HAP-1 (cell line): ENCODE data around the gene TIMM13.

ENCODE experiments used
- DNase-seq, 2 experiments: peaks; one replicate each; pipeline ENCODE4 v3.0.0-alpha.2; 2016 to 2020; ENCODE audit warnings: low spot score in 2 of 2
- H3K27me3 ChIP-seq: fragments of 250-450 bp; sonication (Bioruptor Pico); 2 replicates; pipeline ENCODE4 v1.5.1; 2020; ENCODE audit warnings: low read depth, mild to moderate bottlenecking, moderate library complexity
- H3K36me3 ChIP-seq: fragments of 250-450 bp; sonication (Bioruptor Pico); replicated peaks from 2 replicates; pipeline ENCODE4 v1.5.1; 2020; ENCODE audit warnings: mild to moderate bottlenecking
- H3K4me1 ChIP-seq: fragments of 250-450 bp; sonication (Bioruptor Pico); 2 replicates; pipeline ENCODE4 v1.5.1; 2020; ENCODE audit warnings: mild to moderate bottlenecking
- H3K4me3 ChIP-seq: fragments of 250-450 bp; sonication (Bioruptor Pico); 2 replicates; pipeline ENCODE4 v1.5.1; 2020; ENCODE audit warnings: mild to moderate bottlenecking, moderate library complexity
- H3K9me3 ChIP-seq: fragments of 250-450 bp; sonication (Bioruptor Pico); 2 replicates; pipeline ENCODE4 v1.5.1; 2020; ENCODE audit warnings: mild to moderate bottlenecking, moderate library complexity
- in situ Hi-C: fragments of 300-500 bp; cut with MboI; formaldehyde crosslinking; loops from 3 replicates; pipeline ENCODE4 v1.14.3; 2020; ENCODE audit warnings: low sequenced_read_pairs, inconsistent platforms, mixed read lengths

Gene TIMM13

GRCh38 chr19:2446381-2446780 lies 19.0 kb upstream of the TIMM13 start:
- no peaks in the 10 kb centered on the region for H3K27me3 ChIP-seq
- DNase-seq: no peak
- in situ Hi-C loops: no loop called here
- peaks cover 48% of the 10 kb centered on the region for H3K36me3 ChIP-seq
- H3K4me1 ChIP-seq: no peaks in the 10 kb centered on the region
- no peaks in the 10 kb centered on the region for H3K9me3 ChIP-seq
- H3K4me3 ChIP-seq: no peak overlapping the region

- H3K27me3 ChIP-seq: no peaks in the 10 kb centered on the region
- in situ Hi-C loops: no loop called here
- DNase-seq: no peak
- H3K9me3 ChIP-seq: no peaks in the 10 kb centered on the region
- no peaks in the 10 kb centered on the region for H3K4me1 ChIP-seq
- H3K4me3 ChIP-seq: no peak overlapping the region
- peaks cover 52% of the 10 kb centered on the region for H3K36me3 ChIP-seq
Observed at GRCh38 chr19:2444251-2445002, 17.0 kb upstream of the TIMM13 start.

GRCh38 chr19:2443785-2444182 lies 16.4 kb upstream of the TIMM13 start:
- Histone ChIP-seq H3K4me1 (no peaks in the 10 kb centered on the region), H3K4me3 (no peak overlapping the region), H3K27me3 (no peaks in the 10 kb centered on the region), H3K36me3 (peaks cover 45% of the 10 kb centered on the region), H3K9me3 (no peaks in the 10 kb centered on the region)
- in situ Hi-C loops: no loop called here
- DNase-seq: no peak

- no peak for DNase-seq
- Histone ChIP-seq H3K4me3 (no peak overlapping the region), H3K9me3 (no peaks in the 10 kb centered on the region), H3K4me1 (no peaks in the 10 kb centered on the region), H3K36me3 (peaks cover 46% of the 10 kb centered on the region), H3K27me3 (no peaks in the 10 kb centered on the region)
- in situ Hi-C loops: no loop called here
Observed at GRCh38 chr19:2443116-2443784, 15.9 kb upstream of the TIMM13 start.

- H3K27me3 ChIP-seq: no peaks in the 10 kb centered on the region
- no peaks in the 10 kb centered on the region for H3K9me3 ChIP-seq
- DNase-seq: no peak
- in situ Hi-C loops: no loop called here
- H3K4me3 ChIP-seq: no peak overlapping the region
- no peaks in the 10 kb centered on the region for H3K4me1 ChIP-seq
- peaks cover 53% of the 10 kb centered on the region for H3K36me3 ChIP-seq
Observed at GRCh38 chr19:2441096-2441752, 13.8 kb upstream of the TIMM13 start.

GRCh38 chr19:2440515-2440914 lies 13.1 kb upstream of the TIMM13 start:
- Histone ChIP-seq H3K36me3 (peaks cover 58% of the 10 kb centered on the region), H3K9me3 (no peaks in the 10 kb centered on the region), H3K4me1 (no peaks in the 10 kb centered on the region), H3K4me3 (no peak overlapping the region), H3K27me3 (no peaks in the 10 kb centered on the region)
- DNase-seq: no peak
- in situ Hi-C loops: no loop called here

GRCh38 chr19:2438178-2438577 lies 10.8 kb upstream of the TIMM13 start:
- DNase-seq: no peak

GRCh38 chr19:2436926-2437325 lies 9.5 kb upstream of the TIMM13 start:
- in situ Hi-C loops: no loop called here
- no peaks in the 10 kb centered on the region for H3K27me3 ChIP-seq
- no peak for DNase-seq
- no peak overlapping the region for H3K4me3 ChIP-seq
- peaks cover 53% of the 10 kb centered on the region for H3K36me3 ChIP-seq
- no peaks in the 10 kb centered on the region for H3K4me1 ChIP-seq
- no peaks in the 10 kb centered on the region for H3K9me3 ChIP-seq

More at GRCh38 chr19:2438178-2438577, 10.8 kb upstream of the TIMM13 start:
- Histone ChIP-seq H3K9me3 (no peaks in the 10 kb centered on the region), H3K4me1 (no peaks in the 10 kb centered on the region), H3K27me3 (no peaks in the 10 kb centered on the region), H3K36me3 (peaks cover 58% of the 10 kb centered on the region), H3K4me3 (no peak overlapping the region)
- in situ Hi-C loops: no loop called here

GRCh38 chr19:2436384-2436783 lies 9.0 kb upstream of the TIMM13 start:
- in situ Hi-C loops: no loop called here
- H3K36me3 ChIP-seq: peaks cover 54% of the 10 kb centered on the region

GRCh38 chr19:2434721-2435265 lies 7.4 kb upstream of the TIMM13 start:
- no peak for DNase-seq
- H3K36me3 ChIP-seq: peaks cover 58% of the 10 kb centered on the region
- in situ Hi-C loops: no loop called here

More at GRCh38 chr19:2436384-2436783, 9.0 kb upstream of the TIMM13 start:
- no peak for DNase-seq
- H3K4me3 ChIP-seq: no peak overlapping the region
- no peaks in the 10 kb centered on the region for H3K27me3 ChIP-seq
- H3K9me3 ChIP-seq: no peaks in the 10 kb centered on the region
- H3K4me1 ChIP-seq: no peaks in the 10 kb centered on the region

GRCh38 chr19:2434267-2434666 lies 6.9 kb upstream of the TIMM13 start:
- Histone ChIP-seq H3K9me3 (no peaks in the 10 kb centered on the region), H3K4me3 (no peak overlapping the region), H3K36me3 (peaks cover 61% of the 10 kb centered on the region), H3K4me1 (no peaks in the 10 kb centered on the region), H3K27me3 (no peaks in the 10 kb centered on the region)
- in situ Hi-C loops: no loop called here
- no peak for DNase-seq

More at GRCh38 chr19:2434721-2435265, 7.4 kb upstream of the TIMM13 start:
- no peaks in the 10 kb centered on the region for H3K27me3 ChIP-seq
- H3K4me1 ChIP-seq: no peaks in the 10 kb centered on the region
- no peak overlapping the region for H3K4me3 ChIP-seq
- H3K9me3 ChIP-seq: no peaks in the 10 kb centered on the region

- in situ Hi-C loops: no loop called here
- Histone ChIP-seq H3K27me3 (no peaks in the 10 kb centered on the region), H3K4me3 (no peak overlapping the region), H3K9me3 (no peaks in the 10 kb centered on the region), H3K4me1 (no peaks in the 10 kb centered on the region), H3K36me3 (peaks cover 61% of the 10 kb centered on the region)
- DNase-seq: no peak
Observed at GRCh38 chr19:2433854-2434253, 6.5 kb upstream of the TIMM13 start.

GRCh38 chr19:2432131-2432848 lies 4.9 kb upstream of the TIMM13 start:
- DNase-seq: no peak
- H3K4me1 ChIP-seq: peaks cover 4% of the 10 kb centered on the region
- in situ Hi-C loops: no loop called here
- no peaks in the 10 kb centered on the region for H3K27me3 ChIP-seq
- peaks cover 50% of the 10 kb centered on the region for H3K36me3 ChIP-seq
- no peak overlapping the region for H3K4me3 ChIP-seq
- no peaks in the 10 kb centered on the region for H3K9me3 ChIP-seq
